Middle frontal gyrus (tissue), 1 donor: ENCODE results near the gene AGMO.

Source experiments
- DNase-seq: peaks from one replicate; pipeline ENCODE4 v3.0.0-alpha.2; 2015; ENCODE audit warnings: low spot score; ENCODE audit errors: extremely low spot score

Gene AGMO

GRCh38 chr7:15399441-15399840 lies 162.4 kb downstream of the AGMO start:
- no peak for DNase-seq

- no peak for DNase-seq
Measured at GRCh38 chr7:15397922-15398760, 163.7 kb downstream of the AGMO start.

GRCh38 chr7:15397159-15397550 lies 164.7 kb downstream of the AGMO start:
- no peak for DNase-seq

- DNase-seq: no peak
Measured at GRCh38 chr7:15396210-15397158, 165.3 kb downstream of the AGMO start.

- DNase-seq: no peak
Measured at GRCh38 chr7:15389073-15389472, 172.7 kb downstream of the AGMO start.

GRCh38 chr7:15378494-15379145 lies 183.2 kb downstream of the AGMO start:
- DNase-seq: no peak

GRCh38 chr7:15376600-15376999 lies 185.2 kb downstream of the AGMO start:
- no peak for DNase-seq

- DNase-seq: no peak
Measured at GRCh38 chr7:15370441-15370840, 191.4 kb downstream of the AGMO start.

- DNase-seq: no peak
Measured at GRCh38 chr7:15368653-15369052, 193.2 kb downstream of the AGMO start.

- no peak for DNase-seq
Measured at GRCh38 chr7:15367897-15368296, 193.9 kb downstream of the AGMO start.

GRCh38 chr7:15358112-15358511 lies 203.7 kb downstream of the AGMO start:
- DNase-seq: no peak

GRCh38 chr7:15352421-15353206 lies 209.2 kb downstream of the AGMO start:
- DNase-seq: no peak

GRCh38 chr7:15345216-15345615 lies 216.6 kb downstream of the AGMO start:
- DNase-seq: no peak

GRCh38 chr7:15341817-15342216 lies 220.0 kb downstream of the AGMO start:
- DNase-seq: no peak

GRCh38 chr7:15336146-15336545 lies 225.7 kb downstream of the AGMO start:
- no peak for DNase-seq

GRCh38 chr7:15335390-15335789 lies 226.4 kb downstream of the AGMO start:
- DNase-seq: no peak

GRCh38 chr7:15334536-15335263 lies 227.1 kb downstream of the AGMO start:
- DNase-seq: no peak

GRCh38 chr7:15332956-15333355 lies 228.9 kb downstream of the AGMO start:
- no peak for DNase-seq

GRCh38 chr7:15330943-15331342 lies 230.9 kb downstream of the AGMO start:
- DNase-seq: no peak

GRCh38 chr7:15327001-15327400 lies 234.8 kb downstream of the AGMO start:
- DNase-seq: no peak
